Measurements from ENCODE around the gene SOWAHD.

The SOWAHD gene, protein sequence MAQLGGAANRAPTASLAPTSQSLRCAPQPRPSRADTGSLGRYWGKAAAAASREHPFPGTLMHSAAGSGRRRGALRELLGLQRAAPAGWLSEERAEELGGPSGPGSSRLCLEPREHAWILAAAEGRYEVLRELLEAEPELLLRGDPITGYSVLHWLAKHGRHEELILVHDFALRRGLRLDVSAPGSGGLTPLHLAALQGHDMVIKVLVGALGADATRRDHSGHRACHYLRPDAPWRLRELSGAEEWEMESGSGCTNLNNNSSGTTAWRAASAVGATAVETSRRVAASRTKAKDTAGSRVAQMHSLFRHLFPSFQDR

GRCh38 chrX:119757979-119758730 lies at the start of gene SOWAHD:
TSS of gene SOWAHD (plus strand) at chrX:119758588. CDS start at chrX:119758668, 80 bp downstream.
- in situ Hi-C loops (cut with HindIII; ENCODE audit: low pct_unique_long_range_greater_than_20kb, low sequenced_read_pairs): no loop called here
- DNase-seq (ENCODE audit: low read depth in 1 of 2, low spot score in 1 of 2): peak; percentile 14 to 66

GRCh38 chrX:119708936-119709335 lies 49.5 kb upstream of the SOWAHD start:
- no peak for TF ChIP-seq JUND (IDR thresholded peaks at IDR 0.05; ENCODE audit: low read depth)
- in situ Hi-C loops (cut with HindIII; ENCODE audit: low pct_unique_long_range_greater_than_20kb, low sequenced_read_pairs): no loop called here

More at GRCh38 chrX:119757979-119758730, at the start of gene SOWAHD:
- TF ChIP-seq JUND (IDR thresholded peaks at IDR 0.05; ENCODE audit: low read depth): no peak

DNA sequence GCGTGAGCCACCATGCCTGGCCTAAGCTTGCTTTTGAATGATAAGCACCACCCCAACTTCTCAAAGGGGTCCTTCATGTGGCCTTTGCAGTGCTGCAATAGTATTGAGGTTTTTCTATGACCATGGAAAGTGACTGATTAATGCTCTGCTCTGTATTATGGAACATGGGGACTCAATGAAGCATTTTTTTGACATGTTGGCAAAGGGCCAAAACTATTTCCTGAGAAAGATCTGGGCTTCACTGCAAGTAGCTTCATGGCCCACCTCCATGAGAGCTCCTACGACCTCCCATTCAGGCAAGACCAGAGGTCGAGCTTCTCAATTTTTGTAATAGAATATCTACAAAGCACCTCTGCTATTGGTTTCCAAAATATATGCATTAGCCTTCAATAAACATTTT lies 48.8 kb upstream of the SOWAHD start:
- TF ChIP-seq JUND (IDR thresholded peaks at IDR 0.05; ENCODE audit: low read depth): no peak
- in situ Hi-C loops (cut with HindIII; ENCODE audit: low pct_unique_long_range_greater_than_20kb, low sequenced_read_pairs): no loop called here
- no peak for DNase-seq (ENCODE audit: low read depth in 1 of 2, low spot score in 1 of 2)

More at GRCh38 chrX:119708936-119709335, 49.5 kb upstream of the SOWAHD start:
- no peak for DNase-seq (ENCODE audit: low read depth in 1 of 2, low spot score in 1 of 2)

DNA sequence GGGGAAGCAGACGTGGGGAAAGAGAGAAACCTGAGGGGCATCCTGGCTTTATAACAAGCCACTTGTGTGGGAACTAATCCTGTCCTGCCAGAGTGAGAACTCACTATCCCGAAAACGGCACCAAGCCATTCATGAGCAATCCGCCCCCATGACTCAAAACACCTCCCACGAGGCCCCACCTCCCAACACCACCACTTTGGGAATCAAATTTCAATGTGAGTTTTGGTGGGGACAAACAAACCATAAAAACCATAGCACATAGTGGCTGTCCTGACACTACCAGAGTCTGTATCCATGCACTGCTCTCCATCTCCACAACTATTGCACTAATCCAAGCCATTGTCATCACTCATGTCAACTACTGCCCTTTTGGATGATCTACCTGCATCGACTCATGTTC lies 36.9 kb upstream of the SOWAHD start:
- TF ChIP-seq JUND (IDR thresholded peaks at IDR 0.05; ENCODE audit: low read depth): no peak
- DNase-seq (ENCODE audit: low read depth in 1 of 2, low spot score in 1 of 2): no peak
- in situ Hi-C loops (cut with HindIII; ENCODE audit: low pct_unique_long_range_greater_than_20kb, low sequenced_read_pairs): no loop called here

- in situ Hi-C loops (cut with HindIII; ENCODE audit: low pct_unique_long_range_greater_than_20kb, low sequenced_read_pairs): no loop called here
Observed at GRCh38 chrX:119721926-119722325, 36.5 kb upstream of the SOWAHD start.

DNA sequence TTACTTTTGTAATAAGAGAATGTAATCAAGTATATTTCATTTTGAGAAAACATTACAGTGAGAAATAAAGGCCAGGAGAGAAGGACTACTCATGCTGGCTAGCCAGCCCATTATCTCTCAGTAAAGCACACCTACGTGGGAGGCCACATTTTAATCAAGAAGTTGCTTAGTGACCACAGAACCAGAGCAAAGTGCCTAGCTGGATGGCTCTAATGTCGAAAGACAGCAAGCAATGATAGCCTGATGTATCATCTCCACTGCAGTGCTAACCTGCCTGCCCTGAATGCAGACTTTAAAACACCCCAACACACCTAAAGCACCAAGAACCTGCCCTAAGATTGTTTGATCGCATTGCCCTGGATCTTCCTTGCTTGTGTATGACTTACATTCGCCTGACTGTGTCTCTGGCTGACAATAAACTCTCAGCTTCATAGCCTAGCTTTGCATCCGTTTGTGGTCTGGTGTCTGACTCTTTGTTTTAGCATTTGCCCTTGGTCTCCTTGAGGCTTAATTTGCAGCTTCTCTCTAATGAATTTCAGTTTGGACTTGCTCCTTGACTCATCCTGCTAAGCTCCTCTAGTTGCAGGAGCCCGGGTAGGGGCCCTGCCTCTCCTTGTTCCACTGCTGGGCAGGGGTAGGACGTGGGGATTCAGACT lies 31.4 kb upstream of the SOWAHD start:
- in situ Hi-C loops (cut with HindIII; ENCODE audit: low pct_unique_long_range_greater_than_20kb, low sequenced_read_pairs): no loop called here
- no peak for DNase-seq (ENCODE audit: low read depth in 1 of 2, low spot score in 1 of 2)
- no peak for TF ChIP-seq JUND (IDR thresholded peaks at IDR 0.05; ENCODE audit: low read depth)

More at GRCh38 chrX:119721926-119722325, 36.5 kb upstream of the SOWAHD start:
- no peak for DNase-seq (ENCODE audit: low read depth in 1 of 2, low spot score in 1 of 2)
- TF ChIP-seq JUND (IDR thresholded peaks at IDR 0.05; ENCODE audit: low read depth): no peak

- no peak for TF ChIP-seq JUND (IDR thresholded peaks at IDR 0.05; ENCODE audit: low read depth)
- peak in 1 of 2 experiments; percentile 53 for DNase-seq (ENCODE audit: low read depth in 1 of 2, low spot score in 1 of 2)
- in situ Hi-C loops (cut with HindIII; ENCODE audit: low pct_unique_long_range_greater_than_20kb, low sequenced_read_pairs): no loop called here
Observed at GRCh38 chrX:119728487-119728886, 29.9 kb upstream of the SOWAHD start.

DNA sequence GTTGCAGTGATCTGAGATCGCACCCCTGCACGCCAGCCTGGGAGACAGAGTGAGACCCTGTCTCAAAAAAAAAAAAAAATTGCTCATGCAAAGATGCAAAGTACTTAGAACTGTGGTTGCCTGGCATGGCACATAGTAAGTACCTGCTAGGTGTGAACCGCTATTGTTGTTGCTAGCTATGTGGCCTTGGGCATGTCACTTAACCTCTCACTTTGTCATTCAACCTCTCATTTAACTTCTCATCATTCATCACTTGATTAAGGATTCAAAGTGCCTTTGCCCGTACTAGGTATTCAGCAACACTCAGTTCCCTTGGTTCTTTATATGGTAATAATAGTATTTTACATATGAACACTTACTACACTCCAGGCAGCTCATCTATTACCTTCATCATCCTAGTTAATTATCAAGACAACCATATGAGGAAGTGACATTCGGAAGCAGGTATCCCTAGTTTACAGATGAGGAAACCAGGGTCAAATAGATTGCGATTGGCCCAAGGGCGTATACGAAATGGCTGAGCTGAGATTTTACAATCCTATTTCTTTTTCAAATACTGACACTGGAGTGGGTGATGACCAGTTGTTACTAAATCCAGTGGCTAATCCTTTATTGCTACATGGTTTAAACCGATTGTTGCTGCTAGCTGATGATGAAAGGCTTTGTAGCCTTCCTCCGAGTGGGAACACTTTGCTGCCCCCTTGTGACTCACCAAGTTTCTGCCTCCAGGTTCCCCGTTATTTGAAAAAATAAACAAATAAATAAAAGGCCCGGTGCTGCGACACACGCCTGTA lies 28.8 kb upstream of the SOWAHD start:
- peak in 1 of 2 experiments; percentile 49 for DNase-seq (ENCODE audit: low read depth in 1 of 2, low spot score in 1 of 2)
- in situ Hi-C loops (cut with HindIII; ENCODE audit: low pct_unique_long_range_greater_than_20kb, low sequenced_read_pairs): no loop called here
- TF ChIP-seq JUND (IDR thresholded peaks at IDR 0.05; ENCODE audit: low read depth): no peak

- in situ Hi-C loops (cut with HindIII; ENCODE audit: low pct_unique_long_range_greater_than_20kb, low sequenced_read_pairs): no loop called here
- no peak for DNase-seq (ENCODE audit: low read depth in 1 of 2, low spot score in 1 of 2)
- TF ChIP-seq JUND (IDR thresholded peaks at IDR 0.05; ENCODE audit: low read depth): no peak
Observed at GRCh38 chrX:119734897-119735339, 23.5 kb upstream of the SOWAHD start.

DNA sequence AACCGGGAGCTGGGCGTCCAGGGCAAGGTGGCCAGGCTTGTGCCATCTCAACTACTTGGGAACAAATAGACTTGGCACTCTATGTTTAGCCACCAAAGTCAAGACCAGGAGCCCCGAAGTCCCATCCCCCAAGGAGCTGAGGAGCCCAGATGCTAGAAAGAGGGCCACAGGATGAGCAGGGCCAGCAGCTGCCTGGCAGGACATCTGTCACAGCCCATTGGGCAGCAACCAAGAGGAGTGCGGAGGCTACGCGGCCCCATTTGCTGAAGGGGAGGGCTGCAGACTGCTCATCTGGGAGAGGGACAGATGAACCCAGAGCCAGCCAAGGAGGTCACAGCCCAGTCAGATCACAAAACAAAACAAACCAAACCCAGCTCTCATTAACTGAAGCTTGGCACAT lies 22.9 kb upstream of the SOWAHD start:
- no peak for TF ChIP-seq JUND (IDR thresholded peaks at IDR 0.05; ENCODE audit: low read depth)
- no peak for DNase-seq (ENCODE audit: low read depth in 1 of 2, low spot score in 1 of 2)
- in situ Hi-C loops (cut with HindIII; ENCODE audit: low pct_unique_long_range_greater_than_20kb, low sequenced_read_pairs): no loop called here

- DNase-seq (ENCODE audit: low read depth in 1 of 2, low spot score in 1 of 2): no peak
- in situ Hi-C loops (cut with HindIII; ENCODE audit: low pct_unique_long_range_greater_than_20kb, low sequenced_read_pairs): no loop called here
Observed at GRCh38 chrX:119736206-119736764, 22.1 kb upstream of the SOWAHD start.

GRCh38 chrX:119738742-119739141 lies 19.6 kb upstream of the SOWAHD start:
- no peak for DNase-seq (ENCODE audit: low read depth in 1 of 2, low spot score in 1 of 2)
- no peak for TF ChIP-seq JUND (IDR thresholded peaks at IDR 0.05; ENCODE audit: low read depth)
- in situ Hi-C loops (cut with HindIII; ENCODE audit: low pct_unique_long_range_greater_than_20kb, low sequenced_read_pairs): no loop called here

More at GRCh38 chrX:119736206-119736764, 22.1 kb upstream of the SOWAHD start:
- TF ChIP-seq JUND (IDR thresholded peaks at IDR 0.05; ENCODE audit: low read depth): no peak

Measured in T47D (cell line).